Measurements from ENCODE around the gene FLT1.

The FLT1 gene

GRCh38 chr13:28420704-28421103 is 74.2 kb downstream of the FLT1 start:
- no peak for TF ChIP-seq CTCF (IDR thresholded peaks at IDR 0.05)
- H3K27ac ChIP-seq = no peak overlapping the region

- TF ChIP-seq CTCF (IDR thresholded peaks at IDR 0.05) = no peak
- TF ChIP-seq ZFX (IDR thresholded peaks at IDR 0.05; ENCODE audit: borderline replicate concordance) = no peak
- H3K27ac ChIP-seq = no peak overlapping the region
Measured at GRCh38 chr13:28415994-28416421, 78.9 kb downstream of the FLT1 start.

GRCh38 chr13:28413999-28414398 is 80.9 kb downstream of the FLT1 start:
- H3K27ac ChIP-seq = no peak overlapping the region
- no peak for TF ChIP-seq CTCF (IDR thresholded peaks at IDR 0.05)
- TF ChIP-seq ZFX (IDR thresholded peaks at IDR 0.05; ENCODE audit: borderline replicate concordance) = no peak

GRCh38 chr13:28412981-28413380 is 81.9 kb downstream of the FLT1 start:
- TF ChIP-seq CTCF (IDR thresholded peaks at IDR 0.05) (no peak), ZFX (IDR thresholded peaks at IDR 0.05; ENCODE audit: borderline replicate concordance) (no peak)
- H3K27ac ChIP-seq = no peak overlapping the region

- no peak overlapping the region for H3K27ac ChIP-seq
- no peak for TF ChIP-seq ZFX (IDR thresholded peaks at IDR 0.05; ENCODE audit: borderline replicate concordance)
- no peak for TF ChIP-seq CTCF (IDR thresholded peaks at IDR 0.05)
Measured at GRCh38 chr13:28411831-28412353, 83.0 kb downstream of the FLT1 start.

GRCh38 chr13:28410096-28410495 is 84.8 kb downstream of the FLT1 start:
- no peak overlapping the region for H3K27ac ChIP-seq
- TF ChIP-seq CTCF (IDR thresholded peaks at IDR 0.05) (no peak), ZFX (IDR thresholded peaks at IDR 0.05; ENCODE audit: borderline replicate concordance) (no peak)

GRCh38 chr13:28409648-28410047 is 85.3 kb downstream of the FLT1 start:
- TF ChIP-seq CTCF (IDR thresholded peaks at IDR 0.05) = no peak
- no peak for TF ChIP-seq ZFX (IDR thresholded peaks at IDR 0.05; ENCODE audit: borderline replicate concordance)

More at GRCh38 chr13:28409648-28410047, 85.3 kb downstream of the FLT1 start:
- H3K27ac ChIP-seq = no peak overlapping the region

Measured in 22Rv1 (cell line).